ENCODE data around the gene SPTBN5.

SPTBN5 gene

GRCh38 chr15:41858756-41859155, 35.1 kb downstream of the SPTBN5 start:
- Histone ChIP-seq H3K79me1 (replicated peaks; ENCODE audit: low read length, poor library complexity, severe bottlenecking) (no peaks in the 10 kb centered on the region), H4K8ac (ENCODE audit: low read length) (no peak overlapping the region), H3K4ac (ENCODE audit: low read depth in 1 of 2, low read length in 2 of 2) (no peak overlapping the region), H2BK5ac (ENCODE audit: low read depth, low read length, poor library complexity, severe bottlenecking) (no peak overlapping the region), H2AFZ (ENCODE audit: low read depth, low read length) (no peak overlapping the region), H2BK12ac (ENCODE audit: low read length in 2 of 2) (no peak overlapping the region), H3K27me3 (ENCODE audit: control insufficient read depth in 1 of 2, insufficient read depth in 1 of 2, low read length in 2 of 2) (peaks cover 0 to 64% of the 10 kb centered on the region in 2 experiments), H2BK15ac (ENCODE audit: low read depth, poor library complexity, severe bottlenecking) (no peak overlapping the region), H3K9me3 (ENCODE audit: control insufficient read depth, low read length) (no peaks in the 10 kb centered on the region), H3K4me3 (ENCODE audit: insufficient read depth in 1 of 2, low read depth in 1 of 2, low read length in 2 of 2) (no peak overlapping the region), H3K4me2 (ENCODE audit: low read length, poor library complexity, severe bottlenecking) (no peak overlapping the region), H3K36me3 (ENCODE audit: control insufficient read depth in 1 of 2, insufficient read depth in 2 of 2, low read depth in 1 of 2, low read length in 2 of 2) (peaks cover 0 to 61% of the 10 kb centered on the region in 2 experiments), H3K4me1 (ENCODE audit: control insufficient read depth, insufficient read depth, low read depth, low read length) (peaks cover 13% of the 10 kb centered on the region), H3K18ac (ENCODE audit: low read depth in 1 of 2, low read length in 2 of 2) (no peak overlapping the region), H3K14ac (ENCODE audit: low read length in 2 of 2) (peak overlapping the region in 1 of 2 experiments; percentile 21), H3K9ac (ENCODE audit: low read length) (no peak overlapping the region), H2BK120ac (ENCODE audit: low read depth, low read length) (no peak overlapping the region), H3K27ac (ENCODE audit: low read length, poor library complexity, severe bottlenecking) (no peak overlapping the region), H3K23ac (ENCODE audit: low read length in 2 of 2) (no peak overlapping the region), H2AK5ac (ENCODE audit: low read length, severe bottlenecking) (no peak overlapping the region), H4K91ac (ENCODE audit: low read length) (no peak overlapping the region)
- no peak for DNase-seq
- 91% methylated on average over 15 of the region's 15 CpGs for WGBS

- Histone ChIP-seq H3K4me3 (ENCODE audit: insufficient read depth in 1 of 2, low read depth in 1 of 2, low read length in 2 of 2) (no peak overlapping the region), H2BK5ac (ENCODE audit: low read depth, low read length, poor library complexity, severe bottlenecking) (no peak overlapping the region), H2BK12ac (ENCODE audit: low read length in 2 of 2) (no peak overlapping the region), H2BK15ac (ENCODE audit: low read depth, poor library complexity, severe bottlenecking) (no peak overlapping the region), H3K79me1 (replicated peaks; ENCODE audit: low read length, poor library complexity, severe bottlenecking) (no peaks in the 10 kb centered on the region), H3K4ac (ENCODE audit: low read depth in 1 of 2, low read length in 2 of 2) (no peak overlapping the region), H3K27me3 (ENCODE audit: control insufficient read depth in 1 of 2, insufficient read depth in 1 of 2, low read length in 2 of 2) (peaks cover 0 to 66% of the 10 kb centered on the region in 2 experiments), H2AK5ac (ENCODE audit: low read length, severe bottlenecking) (no peak overlapping the region), H3K14ac (ENCODE audit: low read length in 2 of 2) (no peak overlapping the region), H3K4me1 (ENCODE audit: control insufficient read depth, insufficient read depth, low read depth, low read length) (peaks cover 10% of the 10 kb centered on the region), H2AFZ (ENCODE audit: low read depth, low read length) (no peak overlapping the region), H4K91ac (ENCODE audit: low read length) (no peak overlapping the region), H3K9ac (ENCODE audit: low read length) (no peak overlapping the region), H3K27ac (ENCODE audit: low read length, poor library complexity, severe bottlenecking) (no peak overlapping the region), H3K4me2 (ENCODE audit: low read length, poor library complexity, severe bottlenecking) (no peak overlapping the region), H3K36me3 (ENCODE audit: control insufficient read depth in 1 of 2, insufficient read depth in 2 of 2, low read depth in 1 of 2, low read length in 2 of 2) (peaks cover 0 to 64% of the 10 kb centered on the region in 2 experiments), H3K18ac (ENCODE audit: low read depth in 1 of 2, low read length in 2 of 2) (no peak overlapping the region), H2BK120ac (ENCODE audit: low read depth, low read length) (no peak overlapping the region), H3K9me3 (ENCODE audit: control insufficient read depth, low read length) (no peaks in the 10 kb centered on the region), H3K23ac (ENCODE audit: low read length in 2 of 2) (no peak overlapping the region), H4K8ac (ENCODE audit: low read length) (no peak overlapping the region)
- DNase-seq = no peak
- WGBS = 89% methylated on average over 8 of the region's 9 CpGs
These were observed 36.5 kb downstream of the SPTBN5 start for GRCh38 chr15:41857316-41857715.

GRCh38 chr15:41856716-41857115, 37.1 kb downstream of the SPTBN5 start:
- Histone ChIP-seq H2AFZ (ENCODE audit: low read depth, low read length) (no peak overlapping the region), H3K18ac (ENCODE audit: low read depth in 1 of 2, low read length in 2 of 2) (no peak overlapping the region), H2BK15ac (ENCODE audit: low read depth, poor library complexity, severe bottlenecking) (no peak overlapping the region), H3K79me1 (replicated peaks; ENCODE audit: low read length, poor library complexity, severe bottlenecking) (no peaks in the 10 kb centered on the region), H2BK12ac (ENCODE audit: low read length in 2 of 2) (no peak overlapping the region), H4K8ac (ENCODE audit: low read length) (no peak overlapping the region), H3K9ac (ENCODE audit: low read length) (no peak overlapping the region), H3K4me2 (ENCODE audit: low read length, poor library complexity, severe bottlenecking) (no peak overlapping the region), H3K9me3 (ENCODE audit: control insufficient read depth, low read length) (no peaks in the 10 kb centered on the region), H3K4me1 (ENCODE audit: control insufficient read depth, insufficient read depth, low read depth, low read length) (peaks cover 10% of the 10 kb centered on the region), H3K14ac (ENCODE audit: low read length in 2 of 2) (no peak overlapping the region), H3K27me3 (ENCODE audit: control insufficient read depth in 1 of 2, insufficient read depth in 1 of 2, low read length in 2 of 2) (peaks cover 0 to 67% of the 10 kb centered on the region in 2 experiments), H2BK5ac (ENCODE audit: low read depth, low read length, poor library complexity, severe bottlenecking) (no peak overlapping the region), H3K4me3 (ENCODE audit: insufficient read depth in 1 of 2, low read depth in 1 of 2, low read length in 2 of 2) (no peak overlapping the region), H3K4ac (ENCODE audit: low read depth in 1 of 2, low read length in 2 of 2) (no peak overlapping the region), H2AK5ac (ENCODE audit: low read length, severe bottlenecking) (no peak overlapping the region), H3K23ac (ENCODE audit: low read length in 2 of 2) (no peak overlapping the region), H3K27ac (ENCODE audit: low read length, poor library complexity, severe bottlenecking) (no peak overlapping the region), H3K36me3 (ENCODE audit: control insufficient read depth in 1 of 2, insufficient read depth in 2 of 2, low read depth in 1 of 2, low read length in 2 of 2) (peaks cover 0 to 60% of the 10 kb centered on the region in 2 experiments), H2BK120ac (ENCODE audit: low read depth, low read length) (no peak overlapping the region), H4K91ac (ENCODE audit: low read length) (no peak overlapping the region)
- DNase-seq = no peak
- 90% methylated on average over 12 of the region's 12 CpGs for WGBS

- Histone ChIP-seq H3K27me3 (ENCODE audit: control insufficient read depth in 1 of 2, insufficient read depth in 1 of 2, low read length in 2 of 2) (peaks cover 0 to 70% of the 10 kb centered on the region in 2 experiments), H3K36me3 (ENCODE audit: control insufficient read depth in 1 of 2, insufficient read depth in 2 of 2, low read depth in 1 of 2, low read length in 2 of 2) (peaks cover 0 to 55% of the 10 kb centered on the region in 2 experiments), H3K4me3 (ENCODE audit: insufficient read depth in 1 of 2, low read depth in 1 of 2, low read length in 2 of 2) (no peak overlapping the region), H3K9me3 (ENCODE audit: control insufficient read depth, low read length) (no peaks in the 10 kb centered on the region), H3K27ac (ENCODE audit: low read length, poor library complexity, severe bottlenecking) (no peak overlapping the region), H3K18ac (ENCODE audit: low read depth in 1 of 2, low read length in 2 of 2) (no peak overlapping the region), H2BK15ac (ENCODE audit: low read depth, poor library complexity, severe bottlenecking) (no peak overlapping the region), H3K14ac (ENCODE audit: low read length in 2 of 2) (no peak overlapping the region), H4K91ac (ENCODE audit: low read length) (no peak overlapping the region), H3K9ac (ENCODE audit: low read length) (no peak overlapping the region), H3K4ac (ENCODE audit: low read depth in 1 of 2, low read length in 2 of 2) (no peak overlapping the region), H2AFZ (ENCODE audit: low read depth, low read length) (no peak overlapping the region), H3K4me2 (ENCODE audit: low read length, poor library complexity, severe bottlenecking) (no peak overlapping the region), H3K23ac (ENCODE audit: low read length in 2 of 2) (no peak overlapping the region), H3K4me1 (ENCODE audit: control insufficient read depth, insufficient read depth, low read depth, low read length) (peaks cover 10% of the 10 kb centered on the region), H2BK5ac (ENCODE audit: low read depth, low read length, poor library complexity, severe bottlenecking) (no peak overlapping the region), H2BK120ac (ENCODE audit: low read depth, low read length) (no peak overlapping the region), H2BK12ac (ENCODE audit: low read length in 2 of 2) (no peak overlapping the region), H2AK5ac (ENCODE audit: low read length, severe bottlenecking) (no peak overlapping the region), H3K79me1 (replicated peaks; ENCODE audit: low read length, poor library complexity, severe bottlenecking) (no peaks in the 10 kb centered on the region), H4K8ac (ENCODE audit: low read length) (no peak overlapping the region)
- DNase-seq = no peak
- WGBS = 98% methylated on average over 17 of the region's 17 CpGs
These were observed 37.6 kb downstream of the SPTBN5 start for GRCh38 chr15:41856262-41856661.
